ENCODE measurements around the gene ZCCHC4.

The ZCCHC4 gene

DNA sequence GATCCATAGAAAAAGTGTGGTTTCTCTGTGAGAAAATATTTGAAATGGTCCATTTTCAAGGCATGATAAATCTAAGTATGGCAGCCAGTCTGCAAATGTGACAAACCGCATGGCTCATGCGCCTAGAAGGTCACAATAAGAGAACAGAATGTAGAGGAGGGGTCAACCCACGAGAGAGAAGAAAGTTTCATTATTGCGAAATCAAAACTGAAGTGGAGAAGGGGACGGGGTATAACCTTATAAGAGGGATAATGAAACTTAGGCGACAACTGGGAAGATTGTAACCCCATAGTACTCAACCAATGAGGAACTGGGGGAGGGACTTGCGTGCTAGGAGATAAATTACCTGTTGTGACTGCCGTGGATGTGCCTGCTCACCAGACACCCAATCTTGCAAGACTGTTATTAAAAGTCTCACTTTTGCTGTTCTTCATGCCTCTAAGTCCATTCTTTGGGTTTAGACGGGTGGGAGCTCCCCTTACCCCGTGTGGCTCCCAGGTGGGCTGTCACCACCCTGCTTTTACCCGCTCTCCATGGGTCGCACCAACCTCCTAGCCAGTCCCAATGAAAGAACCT is 21.3 kb upstream of the ZCCHC4 start:
- TF ChIP-seq, protein P1, sequence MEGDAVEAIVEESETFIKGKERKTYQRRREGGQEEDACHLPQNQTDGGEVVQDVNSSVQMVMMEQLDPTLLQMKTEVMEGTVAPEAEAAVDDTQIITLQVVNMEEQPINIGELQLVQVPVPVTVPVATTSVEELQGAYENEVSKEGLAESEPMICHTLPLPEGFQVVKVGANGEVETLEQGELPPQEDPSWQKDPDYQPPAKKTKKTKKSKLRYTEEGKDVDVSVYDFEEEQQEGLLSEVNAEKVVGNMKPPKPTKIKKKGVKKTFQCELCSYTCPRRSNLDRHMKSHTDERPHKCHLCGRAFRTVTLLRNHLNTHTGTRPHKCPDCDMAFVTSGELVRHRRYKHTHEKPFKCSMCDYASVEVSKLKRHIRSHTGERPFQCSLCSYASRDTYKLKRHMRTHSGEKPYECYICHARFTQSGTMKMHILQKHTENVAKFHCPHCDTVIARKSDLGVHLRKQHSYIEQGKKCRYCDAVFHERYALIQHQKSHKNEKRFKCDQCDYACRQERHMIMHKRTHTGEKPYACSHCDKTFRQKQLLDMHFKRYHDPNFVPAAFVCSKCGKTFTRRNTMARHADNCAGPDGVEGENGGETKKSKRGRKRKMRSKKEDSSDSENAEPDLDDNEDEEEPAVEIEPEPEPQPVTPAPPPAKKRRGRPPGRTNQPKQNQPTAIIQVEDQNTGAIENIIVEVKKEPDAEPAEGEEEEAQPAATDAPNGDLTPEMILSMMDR (conservative IDR thresholded peaks at IDR 0.05; ENCODE audit: low read depth, low read length): no peak
- H3K4me3 ChIP-seq (ENCODE audit: low read length): no peak overlapping the region
- no peak for DNase-seq (ENCODE audit: low read depth)

DNA sequence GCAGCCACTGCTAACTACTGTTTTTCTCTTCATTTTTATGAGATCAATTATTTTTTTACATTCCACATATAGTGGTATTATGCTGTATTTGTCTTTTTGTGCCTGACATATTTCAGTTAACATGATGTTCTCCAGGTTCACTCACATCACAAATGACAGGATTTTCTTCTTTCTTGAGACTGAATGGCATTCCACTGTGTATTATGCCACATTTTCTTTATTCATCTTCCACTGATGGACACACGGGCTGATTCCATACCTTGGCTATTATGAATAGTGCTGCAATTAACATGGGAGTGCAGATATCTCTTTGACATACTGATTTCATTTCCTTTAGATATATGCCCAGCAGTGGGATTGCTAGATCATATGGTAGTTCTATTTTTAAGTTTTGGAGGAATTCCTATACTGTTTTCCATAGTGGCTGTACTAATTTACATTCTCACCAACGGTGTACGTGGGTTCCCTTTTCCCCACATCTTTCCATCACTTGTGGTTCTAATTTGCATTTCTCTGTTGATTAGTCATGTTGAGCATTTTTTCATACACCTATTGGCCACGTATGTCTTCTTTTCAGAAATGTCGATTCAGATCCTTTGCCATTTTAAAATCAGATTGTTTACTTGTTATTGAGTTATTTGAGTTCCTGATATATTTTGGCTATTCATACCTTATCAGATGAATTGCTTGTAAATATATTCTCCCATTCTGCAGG is 14.9 kb upstream of the ZCCHC4 start:
- TF ChIP-seq, protein P1 (conservative IDR thresholded peaks at IDR 0.05; ENCODE audit: low read depth, low read length): no peak
- no peak for DNase-seq (ENCODE audit: low read depth)
- H3K4me3 ChIP-seq (ENCODE audit: low read length): no peak overlapping the region

DNA sequence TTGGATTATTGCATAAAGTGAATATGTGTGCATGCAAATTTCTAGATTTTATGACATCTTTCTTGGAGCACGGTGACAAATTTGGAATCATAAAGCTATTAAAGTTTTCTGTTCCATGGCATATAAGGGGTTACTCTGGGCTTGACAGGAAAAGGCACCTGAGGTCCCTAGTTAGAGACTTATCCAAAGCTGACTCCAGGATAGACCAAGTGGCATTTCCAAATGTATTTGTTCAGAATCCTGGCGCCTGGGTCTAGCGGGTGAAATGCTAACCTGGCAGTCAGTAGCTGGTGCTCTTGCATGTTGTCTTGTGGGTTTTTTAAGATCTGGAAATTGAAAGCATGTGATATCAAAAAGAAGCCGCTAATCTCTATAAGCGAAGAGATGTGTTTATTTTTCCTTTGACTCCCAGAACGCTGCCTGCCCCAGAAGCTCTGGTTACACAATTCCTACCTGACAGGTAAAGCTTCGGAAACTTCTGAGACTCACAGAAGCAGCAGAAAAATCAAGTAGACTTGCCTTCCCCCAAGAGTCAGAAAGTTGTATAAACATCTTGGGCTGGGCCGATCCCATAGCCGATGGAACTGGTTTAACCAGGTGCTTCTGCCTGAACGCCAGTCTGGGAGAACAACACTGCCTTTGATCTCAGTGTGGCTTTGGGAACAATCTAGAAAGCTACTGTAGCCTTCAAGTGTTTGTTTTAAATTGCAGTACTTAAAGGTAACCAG is 12.9 kb upstream of the ZCCHC4 start:
- no peak for DNase-seq (ENCODE audit: low read depth)
- TF ChIP-seq, protein P1 (conservative IDR thresholded peaks at IDR 0.05; ENCODE audit: low read depth, low read length): no peak
- no peak overlapping the region for H3K4me3 ChIP-seq (ENCODE audit: low read length)

DNA sequence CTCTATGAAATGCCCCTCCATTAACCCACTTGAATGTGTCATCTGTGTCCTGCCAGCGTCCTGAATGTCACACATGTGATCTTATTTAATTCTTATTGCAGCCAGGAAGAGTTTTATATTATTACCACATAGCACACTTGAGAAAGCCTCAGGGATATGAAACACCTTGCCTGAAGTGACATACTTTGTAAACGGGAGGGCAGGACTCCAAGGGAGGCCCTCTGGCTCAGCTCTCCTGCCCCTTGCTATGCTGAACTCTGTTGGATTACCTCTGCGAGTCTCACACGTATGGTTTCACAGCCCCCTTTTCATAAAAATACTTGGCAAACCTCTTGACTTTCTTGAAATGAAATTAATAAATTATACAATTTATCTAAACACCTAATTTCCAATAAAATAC is 11.1 kb upstream of the ZCCHC4 start:
- TF ChIP-seq, protein P1 (conservative IDR thresholded peaks at IDR 0.05; ENCODE audit: low read depth, low read length): no peak
- H3K4me3 ChIP-seq (ENCODE audit: low read length): no peak overlapping the region

DNA sequence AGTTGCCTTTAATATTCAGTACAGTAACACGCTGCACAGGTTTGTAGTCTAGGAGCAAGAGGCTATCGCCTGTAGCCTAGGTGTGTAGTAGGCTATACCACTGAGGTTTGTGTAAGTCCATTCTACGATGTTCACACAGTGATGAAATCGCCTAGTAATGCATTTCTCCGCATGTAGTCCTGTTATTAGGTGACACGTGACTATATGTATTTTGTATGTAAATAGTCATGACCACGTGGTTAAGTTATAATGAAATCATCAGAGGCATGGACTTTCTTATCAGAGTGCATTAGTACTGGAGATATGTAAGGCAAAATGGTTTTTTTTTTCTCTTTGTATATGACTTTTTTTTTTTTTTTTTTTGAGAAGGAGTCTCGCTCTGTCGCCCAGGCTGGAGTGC is 9.9 kb upstream of the ZCCHC4 start:
- TF ChIP-seq, protein P1 (conservative IDR thresholded peaks at IDR 0.05; ENCODE audit: low read depth, low read length): no peak
- no peak overlapping the region for H3K4me3 ChIP-seq (ENCODE audit: low read length)
- DNase-seq (ENCODE audit: low read depth): no peak

More for the DNA sequence above, 11.1 kb upstream of the ZCCHC4 start:
- DNase-seq (ENCODE audit: low read depth): no peak

DNA sequence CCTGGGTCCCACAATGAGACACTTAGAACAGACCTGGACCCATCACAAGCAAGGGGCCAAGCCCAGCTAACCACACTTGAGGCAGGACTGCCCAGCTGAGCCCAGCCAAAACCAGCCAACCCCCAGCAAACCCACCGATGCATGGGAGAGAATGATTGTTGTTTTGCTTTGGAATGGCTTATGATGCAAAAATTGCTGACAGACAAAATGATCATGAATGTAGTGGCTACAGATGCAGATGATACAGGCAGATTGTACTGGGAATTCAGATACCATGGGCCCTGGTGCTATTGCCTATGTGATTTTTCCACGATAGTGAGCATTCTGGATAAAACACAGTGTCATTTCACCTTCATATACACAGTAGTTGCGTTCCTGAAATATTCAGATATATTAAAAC is 9.0 kb upstream of the ZCCHC4 start:
- TF ChIP-seq, protein P1 (conservative IDR thresholded peaks at IDR 0.05; ENCODE audit: low read depth, low read length): no peak
- DNase-seq (ENCODE audit: low read depth): no peak
- H3K4me3 ChIP-seq (ENCODE audit: low read length): no peak overlapping the region

Data from retinal pigment epithelial cell (primary cell).